Osteocyte (in vitro differentiated cells): ENCODE data around the gene PLXNB3. TPM values are rescaled to one million over a fixed set of nuclear protein-coding genes. Genes with fewer than 3 reads are reported as not detected.

ENCODE experiments used
- DNase-seq: peaks from one replicate; pipeline ENCODE4 v3.0.0; 2021; ENCODE audit warnings: mixed read lengths; ENCODE audit not compliant: unreplicated experiment; ENCODE audit errors: extremely low spot score
- H3K27ac Mint-ChIP-seq: one replicate; pipeline ENCODE4 v1.8.0; 2021; ENCODE audit warnings: mild to moderate bottlenecking, mixed read lengths; ENCODE audit not compliant: unreplicated experiment
- H3K27me3 Mint-ChIP-seq: one replicate; pipeline ENCODE4 v1.8.0; 2021; ENCODE audit warnings: mixed read lengths; ENCODE audit not compliant: unreplicated experiment
- H3K36me3 Mint-ChIP-seq: one replicate; pipeline ENCODE4 v1.8.0; 2021; ENCODE audit warnings: mixed read lengths; ENCODE audit not compliant: unreplicated experiment
- H3K4me1 Mint-ChIP-seq: one replicate; pipeline ENCODE4 v1.8.0; 2021; ENCODE audit warnings: mixed read lengths; ENCODE audit not compliant: unreplicated experiment
- H3K4me3 Mint-ChIP-seq: one replicate; pipeline ENCODE4 v1.8.0; 2021; ENCODE audit warnings: mild to moderate bottlenecking, moderate library complexity, mixed read lengths; ENCODE audit not compliant: unreplicated experiment
- H3K9me3 Mint-ChIP-seq: one replicate; pipeline ENCODE4 v1.8.0; 2021; ENCODE audit warnings: mixed read lengths; ENCODE audit not compliant: unreplicated experiment
- total RNA-seq: library from RNA; stranded (reverse); gene quantifications from 2 replicates; pipeline ENCODE4 v1.2.1, GENCODE V29; 2021
- TF ChIP-seq, protein P1 (sequence below): fragments of 200-600 bp; sonication (generic); IDR thresholded peaks from 2 replicates; pipeline ENCODE4 v1.5.0; 2021; ENCODE audit warnings: antibody characterized with exemption, mild to moderate bottlenecking, moderate library complexity

Gene PLXNB3
- total RNA-seq, 1 donor from 2014 or later = 8.7 TPM

DNA sequence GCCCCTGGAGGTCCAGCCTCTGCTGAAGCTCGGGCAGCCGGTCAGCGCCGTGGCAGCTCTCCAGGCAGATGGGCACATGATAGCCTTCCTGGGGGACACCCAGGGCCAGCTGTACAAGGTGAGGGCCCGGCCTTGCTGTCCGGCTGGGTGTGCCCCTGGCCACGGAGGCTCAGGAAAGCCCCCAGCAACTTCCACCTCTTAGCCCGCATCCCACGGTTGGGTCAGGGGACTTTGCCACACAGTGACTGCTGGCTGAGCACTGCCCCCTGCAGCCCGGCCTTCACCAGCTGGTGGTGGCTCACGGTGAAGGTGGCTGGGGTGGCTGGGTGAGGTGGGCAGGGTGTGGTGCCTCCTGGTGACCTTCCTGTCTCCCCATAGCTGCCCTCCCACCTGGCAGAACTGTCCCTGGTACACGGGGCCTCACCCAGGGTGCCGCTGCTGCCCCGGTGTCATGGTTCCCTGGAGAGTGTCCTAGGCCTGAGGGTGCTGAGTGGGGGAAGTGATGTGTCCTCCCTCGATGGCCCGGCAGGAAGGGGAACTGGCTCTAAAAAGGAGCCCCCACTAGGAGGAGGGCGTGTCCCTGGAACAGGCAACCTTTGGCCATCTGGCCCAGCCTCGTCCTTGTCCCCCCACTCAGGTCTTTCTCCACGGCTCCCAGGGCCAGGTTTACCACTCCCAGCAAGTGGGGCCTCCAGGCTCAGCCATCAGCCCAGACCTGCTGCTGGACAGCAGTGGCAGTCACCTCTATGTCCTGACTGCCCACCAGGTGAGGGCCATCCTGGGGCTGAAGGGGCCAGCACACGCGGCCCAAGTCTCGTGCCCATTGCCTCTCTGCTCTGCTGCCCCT lies 4.5 kb downstream of the PLXNB3 start:
- H3K4me1 Mint-ChIP-seq = peaks cover 17% of the 10 kb centered on the region
- no peaks in the 10 kb centered on the region for H3K27me3 Mint-ChIP-seq
- no peak overlapping the region for H3K27ac Mint-ChIP-seq
- no peaks in the 10 kb centered on the region for H3K36me3 Mint-ChIP-seq
- TF ChIP-seq, protein P1, sequence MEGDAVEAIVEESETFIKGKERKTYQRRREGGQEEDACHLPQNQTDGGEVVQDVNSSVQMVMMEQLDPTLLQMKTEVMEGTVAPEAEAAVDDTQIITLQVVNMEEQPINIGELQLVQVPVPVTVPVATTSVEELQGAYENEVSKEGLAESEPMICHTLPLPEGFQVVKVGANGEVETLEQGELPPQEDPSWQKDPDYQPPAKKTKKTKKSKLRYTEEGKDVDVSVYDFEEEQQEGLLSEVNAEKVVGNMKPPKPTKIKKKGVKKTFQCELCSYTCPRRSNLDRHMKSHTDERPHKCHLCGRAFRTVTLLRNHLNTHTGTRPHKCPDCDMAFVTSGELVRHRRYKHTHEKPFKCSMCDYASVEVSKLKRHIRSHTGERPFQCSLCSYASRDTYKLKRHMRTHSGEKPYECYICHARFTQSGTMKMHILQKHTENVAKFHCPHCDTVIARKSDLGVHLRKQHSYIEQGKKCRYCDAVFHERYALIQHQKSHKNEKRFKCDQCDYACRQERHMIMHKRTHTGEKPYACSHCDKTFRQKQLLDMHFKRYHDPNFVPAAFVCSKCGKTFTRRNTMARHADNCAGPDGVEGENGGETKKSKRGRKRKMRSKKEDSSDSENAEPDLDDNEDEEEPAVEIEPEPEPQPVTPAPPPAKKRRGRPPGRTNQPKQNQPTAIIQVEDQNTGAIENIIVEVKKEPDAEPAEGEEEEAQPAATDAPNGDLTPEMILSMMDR = no peak
- no peak for DNase-seq
- no peak overlapping the region for H3K4me3 Mint-ChIP-seq
- no peaks in the 10 kb centered on the region for H3K9me3 Mint-ChIP-seq

DNA sequence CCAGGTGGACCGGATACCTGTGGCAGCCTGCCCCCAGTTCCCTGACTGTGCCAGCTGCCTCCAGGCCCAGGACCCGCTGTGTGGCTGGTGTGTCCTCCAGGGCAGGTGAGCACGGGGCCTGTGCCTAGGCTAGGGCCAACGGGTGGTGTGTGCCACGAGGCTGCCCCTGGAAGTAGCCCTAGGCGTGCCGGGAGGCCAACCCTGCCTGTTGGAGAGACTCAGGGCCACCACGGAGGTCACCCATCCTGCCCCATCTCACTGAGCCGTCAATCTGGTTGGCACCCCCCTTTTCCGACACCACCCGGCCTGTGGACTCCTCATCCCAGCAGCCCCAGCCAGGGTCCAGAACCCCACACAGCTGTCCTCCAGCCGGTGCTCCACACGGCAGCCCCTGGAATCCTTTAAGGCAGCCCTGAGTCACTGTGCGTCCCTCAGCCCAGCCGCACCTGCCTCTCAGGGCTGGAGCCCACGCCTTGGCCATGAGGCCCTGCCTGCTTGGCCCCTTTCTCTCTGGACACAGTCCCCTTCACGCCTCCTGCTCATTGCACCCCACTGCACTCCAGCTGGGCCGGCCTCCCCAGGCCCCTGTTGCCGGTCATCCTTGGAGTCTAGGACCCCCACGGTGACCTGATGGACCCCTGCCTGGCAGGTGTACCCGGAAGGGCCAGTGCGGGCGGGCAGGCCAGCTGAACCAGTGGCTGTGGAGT lies 5.3 kb downstream of the PLXNB3 start:
- H3K27me3 Mint-ChIP-seq = no peaks in the 10 kb centered on the region
- peaks cover 13% of the 10 kb centered on the region for H3K4me1 Mint-ChIP-seq
- H3K27ac Mint-ChIP-seq = no peak overlapping the region
- no peaks in the 10 kb centered on the region for H3K36me3 Mint-ChIP-seq
- DNase-seq = no peak
- TF ChIP-seq, protein P1 = no peak
- no peak overlapping the region for H3K4me3 Mint-ChIP-seq
- no peaks in the 10 kb centered on the region for H3K9me3 Mint-ChIP-seq

DNA sequence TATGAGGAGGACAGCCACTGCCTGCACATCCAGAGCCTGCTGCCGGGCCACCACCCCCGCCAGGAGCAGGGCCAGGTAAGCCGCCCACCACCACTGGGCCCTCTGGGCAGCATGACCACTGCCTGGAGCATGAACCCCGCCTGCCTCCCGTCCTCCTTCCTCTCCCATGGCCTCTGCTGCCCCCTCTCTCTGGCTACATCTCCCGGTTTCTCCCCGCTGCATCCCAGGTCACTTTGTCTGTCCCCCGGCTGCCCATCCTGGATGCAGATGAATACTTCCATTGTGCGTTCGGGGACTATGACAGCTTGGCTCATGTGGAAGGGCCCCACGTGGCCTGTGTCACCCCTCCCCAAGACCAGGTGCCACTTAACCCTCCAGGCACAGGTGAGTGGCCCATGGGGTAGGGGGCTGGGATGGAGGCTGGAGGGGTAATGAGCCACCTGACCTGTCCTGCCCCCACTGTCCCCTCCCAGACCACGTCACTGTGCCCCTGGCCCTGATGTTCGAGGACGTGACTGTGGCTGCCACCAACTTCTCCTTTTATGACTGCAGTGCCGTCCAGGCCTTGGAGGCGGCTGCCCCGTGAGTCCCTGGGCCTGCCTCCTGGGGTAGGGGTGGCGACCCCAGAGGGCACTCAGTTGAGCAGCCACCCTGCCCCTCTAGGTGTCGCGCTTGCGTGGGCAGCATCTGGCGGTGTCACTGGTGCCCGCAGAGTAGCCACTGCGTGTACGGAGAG lies 6.0 kb downstream of the PLXNB3 start:
- peaks cover 13% of the 10 kb centered on the region for H3K4me1 Mint-ChIP-seq
- no peak for DNase-seq

DNA sequence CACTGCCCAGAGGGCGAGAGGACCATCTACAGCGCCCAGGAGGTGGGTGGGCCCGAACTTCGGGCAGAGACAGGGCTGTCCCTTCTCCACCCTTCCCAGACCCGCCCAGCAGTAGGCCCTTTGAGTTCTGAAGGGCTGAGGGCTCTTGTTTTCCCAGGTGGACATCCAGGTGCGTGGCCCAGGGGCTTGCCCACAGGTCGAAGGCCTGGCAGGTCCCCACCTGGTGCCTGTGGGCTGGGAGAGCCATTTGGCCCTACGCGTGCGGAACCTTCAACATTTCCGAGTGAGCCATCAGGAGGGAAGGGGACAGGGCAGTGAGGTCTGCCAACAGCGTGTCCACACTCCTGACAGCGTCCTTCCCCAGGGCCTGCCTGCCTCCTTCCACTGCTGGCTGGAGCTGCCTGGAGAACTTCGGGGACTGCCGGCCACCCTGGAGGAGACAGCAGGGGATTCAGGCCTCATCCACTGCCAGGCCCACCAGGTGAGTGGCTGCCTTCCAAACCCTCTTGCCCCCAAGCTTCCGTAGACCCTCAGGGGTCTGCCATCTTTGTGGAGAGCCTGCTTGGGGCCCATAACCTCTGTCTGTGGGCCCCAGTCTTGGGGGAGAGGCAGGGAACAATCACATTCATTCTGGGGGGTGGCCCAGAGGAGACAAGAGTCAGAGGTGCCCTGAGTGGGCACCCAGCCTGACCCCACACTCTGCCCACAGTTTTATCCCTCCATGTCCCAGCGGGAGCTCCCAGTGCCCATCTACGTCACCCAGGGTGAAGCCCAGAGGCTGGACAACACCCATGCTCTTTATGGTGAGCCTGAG lies 6.8 kb downstream of the PLXNB3 start:
- Mint-ChIP-seq H3K9me3 (no peaks in the 10 kb centered on the region), H3K4me3 (no peak overlapping the region), H3K4me1 (peaks cover 10% of the 10 kb centered on the region), H3K27ac (no peak overlapping the region), H3K27me3 (no peaks in the 10 kb centered on the region), H3K36me3 (no peaks in the 10 kb centered on the region)
- no peak for DNase-seq
- TF ChIP-seq, protein P1 = no peak

More for the DNA sequence above, 6.0 kb downstream of the PLXNB3 start:
- Mint-ChIP-seq H3K36me3 (no peaks in the 10 kb centered on the region), H3K9me3 (no peaks in the 10 kb centered on the region), H3K27me3 (no peaks in the 10 kb centered on the region), H3K27ac (no peak overlapping the region), H3K4me3 (no peak overlapping the region)
- TF ChIP-seq, protein P1 = no peak
